ENCODE results near the gene CPPED1. TPM values are rescaled to one million over a fixed set of nuclear protein-coding genes. Genes with fewer than 3 reads are reported as not detected.

CPPED1 gene
- total RNA-seq, 2 experiments from 2014 or later = 1.4 to 2.3 TPM

GRCh38 chr16:12778726-12779125, 25.0 kb downstream of the CPPED1 start:
- Mint-ChIP-seq H3K4me1 (ENCODE audit: low read depth) (no peaks in the 10 kb centered on the region), H3K9me3 (no peaks in the 10 kb centered on the region), H3K27ac (no peak overlapping the region), H3K4me3 (no peak overlapping the region), H3K27me3 (no peaks in the 10 kb centered on the region), H3K36me3 (ENCODE audit: low read depth) (peaks cover 42% of the 10 kb centered on the region)
- H3K36me3 ChIP-seq (ENCODE audit: insufficient read depth, low read length) = peaks cover 3% of the 10 kb centered on the region
- peaks cover 0 to 4% of the 10 kb centered on the region in 2 experiments for H3K9me3 ChIP-seq (ENCODE audit: control insufficient read depth in 1 of 2, insufficient read depth in 1 of 2, low read length in 2 of 2)
- TF ChIP-seq, protein P1, sequence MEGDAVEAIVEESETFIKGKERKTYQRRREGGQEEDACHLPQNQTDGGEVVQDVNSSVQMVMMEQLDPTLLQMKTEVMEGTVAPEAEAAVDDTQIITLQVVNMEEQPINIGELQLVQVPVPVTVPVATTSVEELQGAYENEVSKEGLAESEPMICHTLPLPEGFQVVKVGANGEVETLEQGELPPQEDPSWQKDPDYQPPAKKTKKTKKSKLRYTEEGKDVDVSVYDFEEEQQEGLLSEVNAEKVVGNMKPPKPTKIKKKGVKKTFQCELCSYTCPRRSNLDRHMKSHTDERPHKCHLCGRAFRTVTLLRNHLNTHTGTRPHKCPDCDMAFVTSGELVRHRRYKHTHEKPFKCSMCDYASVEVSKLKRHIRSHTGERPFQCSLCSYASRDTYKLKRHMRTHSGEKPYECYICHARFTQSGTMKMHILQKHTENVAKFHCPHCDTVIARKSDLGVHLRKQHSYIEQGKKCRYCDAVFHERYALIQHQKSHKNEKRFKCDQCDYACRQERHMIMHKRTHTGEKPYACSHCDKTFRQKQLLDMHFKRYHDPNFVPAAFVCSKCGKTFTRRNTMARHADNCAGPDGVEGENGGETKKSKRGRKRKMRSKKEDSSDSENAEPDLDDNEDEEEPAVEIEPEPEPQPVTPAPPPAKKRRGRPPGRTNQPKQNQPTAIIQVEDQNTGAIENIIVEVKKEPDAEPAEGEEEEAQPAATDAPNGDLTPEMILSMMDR (IDR thresholded peaks at IDR 0.05) = no peak
- intact Hi-C loops (cut with DNase I, micrococcal nuclease) = no loop called here
- H3K4me3 ChIP-seq (ENCODE audit: low read length) = no peak overlapping the region
- peaks cover 8% of the 10 kb centered on the region for H3K4me1 ChIP-seq (ENCODE audit: insufficient read depth, low read length)
- ChIA-PET CTCF (no interaction called here), POLR2A (no interaction called here)
- ATAC-seq (ENCODE audit: poor library complexity) (no peak), DNase-seq (no peak)
- H3K27me3 ChIP-seq (ENCODE audit: control insufficient read depth in 1 of 2, insufficient read depth in 2 of 2, low read length in 2 of 2) = no peaks in the 10 kb centered on the region
- no peak overlapping the region for H3K27ac ChIP-seq (ENCODE audit: low read depth in 1 of 2, low read length in 2 of 2)

GRCh38 chr16:12775656-12776236, 27.9 kb downstream of the CPPED1 start:
- Histone ChIP-seq H3K27me3 (ENCODE audit: control insufficient read depth in 1 of 2, insufficient read depth in 2 of 2, low read length in 2 of 2) (no peaks in the 10 kb centered on the region), H3K27ac (ENCODE audit: low read depth in 1 of 2, low read length in 2 of 2) (no peak overlapping the region), H3K36me3 (ENCODE audit: insufficient read depth, low read length) (peaks cover 3% of the 10 kb centered on the region), H3K4me3 (ENCODE audit: low read length) (no peak overlapping the region), H3K4me1 (ENCODE audit: insufficient read depth, low read length) (no peaks in the 10 kb centered on the region), H3K9me3 (ENCODE audit: control insufficient read depth in 1 of 2, insufficient read depth in 1 of 2, low read length in 2 of 2) (peaks cover 0 to 4% of the 10 kb centered on the region in 2 experiments)
- ChIA-PET CTCF (no interaction called here), POLR2A (no interaction called here)
- H3K36me3 Mint-ChIP-seq (ENCODE audit: low read depth) = peaks cover 32% of the 10 kb centered on the region
- ATAC-seq (ENCODE audit: poor library complexity) (no peak), DNase-seq (no peak)
- no peak overlapping the region for H3K4me3 Mint-ChIP-seq
- no peaks in the 10 kb centered on the region for H3K27me3 Mint-ChIP-seq
- TF ChIP-seq, protein P1 (IDR thresholded peaks at IDR 0.05) = no peak
- no peak overlapping the region for H3K27ac Mint-ChIP-seq
- no peaks in the 10 kb centered on the region for H3K9me3 Mint-ChIP-seq
- intact Hi-C loops (cut with DNase I, micrococcal nuclease) = no loop called here
- H3K4me1 Mint-ChIP-seq (ENCODE audit: low read depth) = no peaks in the 10 kb centered on the region

GRCh38 chr16:12773221-12773620, 30.5 kb downstream of the CPPED1 start:
- POLR2A ChIA-PET = no interaction called here
- H3K27ac ChIP-seq (ENCODE audit: low read depth in 1 of 2, low read length in 2 of 2) = no peak overlapping the region
- Mint-ChIP-seq H3K4me3 (no peak overlapping the region), H3K9me3 (no peaks in the 10 kb centered on the region), H3K36me3 (ENCODE audit: low read depth) (peaks cover 19% of the 10 kb centered on the region), H3K27me3 (no peaks in the 10 kb centered on the region), H3K4me1 (ENCODE audit: low read depth) (no peaks in the 10 kb centered on the region), H3K27ac (no peak overlapping the region)
- peaks cover 0 to 4% of the 10 kb centered on the region in 2 experiments for H3K9me3 ChIP-seq (ENCODE audit: control insufficient read depth in 1 of 2, insufficient read depth in 1 of 2, low read length in 2 of 2)
- H3K4me1 ChIP-seq (ENCODE audit: insufficient read depth, low read length) = no peaks in the 10 kb centered on the region
- CTCF ChIA-PET = no interaction called here
- no peak overlapping the region for H3K4me3 ChIP-seq (ENCODE audit: low read length)
- no peaks in the 10 kb centered on the region for H3K27me3 ChIP-seq (ENCODE audit: control insufficient read depth in 1 of 2, insufficient read depth in 2 of 2, low read length in 2 of 2)
- no peaks in the 10 kb centered on the region for H3K36me3 ChIP-seq (ENCODE audit: insufficient read depth, low read length)
- TF ChIP-seq, protein P1 (IDR thresholded peaks at IDR 0.05) = no peak
- ATAC-seq (ENCODE audit: poor library complexity) (no peak), DNase-seq (no peak)
- intact Hi-C loops (cut with DNase I, micrococcal nuclease) = no loop called here

Measured in CD4-positive, alpha-beta T cell (primary cell).